H1 (cell line): ENCODE measurements around the gene GRAMD1C.

ENCODE experiments used
- CTCF ChIP-seq, 3 experiments: IDR thresholded peaks; 1 replicate in 2 of 3; 2 replicates in 1 of 3; pipeline versions ENCODE4 v1.5.1 to v1.6.1; 2011; ENCODE audit warnings: low read length in 3 of 3, mild to moderate bottlenecking in 3 of 3, inconsistent platforms in 2 of 3, low read depth in 1 of 3, moderate library complexity in 1 of 3; ENCODE audit not compliant: insufficient read depth in 1 of 3; ENCODE audit errors: control extremely low read depth in 1 of 3
- EGR1 ChIP-seq: IDR thresholded peaks from 2 replicates; pipeline ENCODE4 v1.6.1; 2011; ENCODE audit warnings: low read depth, low read length, borderline replicate concordance
- SP2 ChIP-seq: IDR thresholded peaks from 2 replicates; pipeline ENCODE4 v1.6.1; 2012; ENCODE audit warnings: mild to moderate bottlenecking, low read length, inconsistent platforms

GRCh38 chr3:113981803-113982202 lies 143.2 kb downstream of the GRAMD1C start:
- TF ChIP-seq CTCF (IDR thresholded peaks at IDR 0.05; ENCODE audit: control extremely low read depth in 1 of 3, insufficient read depth in 1 of 3, low read depth in 1 of 3, low read length in 3 of 3) (no peak), EGR1 (no peak), SP2 (no peak)
